H9 (cell line): ENCODE data around the gene NHERF1. TPM values are rescaled to one million over a fixed set of nuclear protein-coding genes. Genes with fewer than 3 reads are reported as not detected.
A peak's percentile ranks its signal among the peaks of the same experiment; 100 is the strongest.

Experiments used
- DNase-seq: peaks from one replicate; pipeline ENCODE4 v3.0.0-alpha.2; 2017
- H2AFZ ChIP-seq: one replicate; pipeline ENCODE4 v1.6.1; 2013; ENCODE audit warnings: mild to moderate bottlenecking, low read length, control low read depth, moderate library complexity
- H2AK5ac ChIP-seq: 2 replicates; pipeline ENCODE4 v1.6.1; 2013; ENCODE audit warnings: low read length, control low read depth, mixed read lengths; ENCODE audit not compliant: insufficient read length
- H2BK120ac ChIP-seq: one replicate; pipeline ENCODE4 v1.6.1; 2013; ENCODE audit warnings: low read depth, mild to moderate bottlenecking, low read length, control low read depth, inconsistent platforms; ENCODE audit not compliant: poor library complexity, severe bottlenecking
- H2BK12ac ChIP-seq: 2 replicates; pipeline ENCODE4 v1.6.1; 2013; ENCODE audit warnings: low read length, control low read depth, mixed read lengths, low read depth; ENCODE audit not compliant: insufficient read length
- H2BK15ac ChIP-seq: 2 replicates; pipeline ENCODE4 v1.6.1; 2013; ENCODE audit warnings: low read depth, low read length, control low read depth
- H2BK20ac ChIP-seq: one replicate; pipeline ENCODE4 v1.6.1; 2013; ENCODE audit warnings: low read depth, mild to moderate bottlenecking, low read length, control low read depth, inconsistent platforms; ENCODE audit not compliant: poor library complexity, severe bottlenecking
- H2BK5ac ChIP-seq: 2 replicates; pipeline ENCODE4 v1.6.1; 2013; ENCODE audit warnings: low read length, control low read depth, mixed read lengths; ENCODE audit not compliant: insufficient read length
- H3K14ac ChIP-seq: 2 replicates; pipeline ENCODE4 v1.6.1; 2013; ENCODE audit warnings: low read length, control low read depth; ENCODE audit not compliant: insufficient read depth
- H3K18ac ChIP-seq: 2 replicates; pipeline ENCODE4 v1.6.1; 2013; ENCODE audit warnings: low read depth, mild to moderate bottlenecking, mixed read lengths, low read length, control low read depth; ENCODE audit not compliant: insufficient read length
- H3K23ac ChIP-seq: 2 replicates; pipeline ENCODE4 v1.6.1; 2013; ENCODE audit warnings: low read length, control low read depth, mixed read lengths, low read depth; ENCODE audit not compliant: insufficient read length
- H3K23me2 ChIP-seq: 2 replicates; pipeline ENCODE4 v1.6.1; 2013; ENCODE audit warnings: low read depth, mild to moderate bottlenecking, mixed read lengths, low read length, control low read depth; ENCODE audit not compliant: insufficient read length, poor library complexity, severe bottlenecking
- H3K27ac ChIP-seq: 2 replicates; pipeline ENCODE4 v1.5.1; 2013; ENCODE audit warnings: low read length, control low read depth, mixed read lengths, low read depth; ENCODE audit not compliant: insufficient read length
- H3K27me3 ChIP-seq: 2 replicates; pipeline ENCODE4 v1.6.1; 2013; ENCODE audit warnings: low read length, control low read depth, inconsistent platforms; ENCODE audit not compliant: insufficient read depth
- H3K4ac ChIP-seq: 2 replicates; pipeline ENCODE4 v1.6.1; 2013; ENCODE audit warnings: low read depth, mild to moderate bottlenecking, control low read depth, inconsistent platforms, low read length, moderate library complexity
- H3K4me1 ChIP-seq: 2 replicates; pipeline ENCODE4 v1.6.1; 2013; ENCODE audit warnings: low read length, control low read depth, inconsistent platforms; ENCODE audit not compliant: insufficient read depth
- H3K4me2 ChIP-seq: 2 replicates; pipeline ENCODE4 v1.6.1; 2013; ENCODE audit warnings: low read length, control low read depth, mixed read lengths; ENCODE audit not compliant: insufficient read length, insufficient read depth
- H3K56ac ChIP-seq: 2 replicates; pipeline ENCODE4 v1.6.1; 2013; ENCODE audit warnings: low read depth, mild to moderate bottlenecking, mixed read lengths, low read length, control low read depth; ENCODE audit not compliant: insufficient read length
- H3K79me1 ChIP-seq: 2 replicates; pipeline ENCODE4 v1.6.1; 2013; ENCODE audit warnings: low read depth, mild to moderate bottlenecking, moderate library complexity, low read length, control low read depth, inconsistent platforms; ENCODE audit not compliant: insufficient read depth, poor library complexity, severe bottlenecking
- H3K79me2 ChIP-seq: 2 replicates; pipeline ENCODE4 v1.6.1; 2013; ENCODE audit warnings: low read length, control low read depth, inconsistent platforms; ENCODE audit not compliant: insufficient read depth
- H3K9ac ChIP-seq: 2 replicates; pipeline ENCODE4 v1.6.1; 2013; ENCODE audit warnings: low read length, control low read depth, mixed read lengths; ENCODE audit not compliant: insufficient read length; ENCODE audit errors: extremely low read depth
- H3K9me3 ChIP-seq: one replicate; pipeline ENCODE4 v1.6.1; 2013; ENCODE audit warnings: low read depth, low read length, inconsistent platforms; ENCODE audit not compliant: control insufficient read depth
- H3T11ph ChIP-seq: one replicate; pipeline ENCODE4 v1.6.1; 2013; ENCODE audit warnings: mild to moderate bottlenecking, low read length, control low read depth, inconsistent platforms
- H4K20me1 ChIP-seq: one replicate; pipeline ENCODE4 v1.6.1; 2013; ENCODE audit not compliant: control insufficient read depth, insufficient read length, insufficient read depth
- H4K5ac ChIP-seq: 2 replicates; pipeline ENCODE4 v1.6.1; 2013; ENCODE audit warnings: low read depth, mild to moderate bottlenecking, mixed read lengths, low read length, control low read depth; ENCODE audit not compliant: insufficient read length
- H4K8ac ChIP-seq: replicated peaks from 2 replicates; pipeline ENCODE4 v1.6.1; 2013; ENCODE audit warnings: low read length, control low read depth, mixed read lengths, low read depth; ENCODE audit not compliant: insufficient read length
- H4K91ac ChIP-seq: 2 replicates; pipeline ENCODE4 v1.6.1; 2013; ENCODE audit warnings: low read depth, mild to moderate bottlenecking, moderate library complexity, mixed read lengths, low read length, control low read depth; ENCODE audit not compliant: insufficient read length
- H3K27ac Mint-ChIP-seq, 3 experiments: 2 replicates in 2 of 3; 3 replicates in 1 of 3; pipeline ENCODE4 v1.8.0; 2020 to 2021; ENCODE audit warnings: mixed read lengths in 3 of 3, mild to moderate bottlenecking in 1 of 3, moderate library complexity in 1 of 3
- H3K27me3 Mint-ChIP-seq: 2 replicates; pipeline ENCODE4 v1.8.0; 2021; ENCODE audit warnings: low read depth, mild to moderate bottlenecking, moderate library complexity, mixed read lengths
- H3K36me3 Mint-ChIP-seq, 3 experiments: 2 replicates in 2 of 3; 3 replicates in 1 of 3; pipeline ENCODE4 v1.8.0; 2020 to 2021; ENCODE audit warnings: low read depth in 3 of 3, mixed read lengths in 3 of 3; ENCODE audit not compliant: insufficient read depth in 1 of 3
- H3K4me1 Mint-ChIP-seq, 2 experiments: 2 replicates each; pipeline ENCODE4 v1.8.0; 2020; ENCODE audit warnings: mixed read lengths in 2 of 2
- H3K4me3 Mint-ChIP-seq, 2 experiments: 2 replicates in 1 of 2; 3 replicates in 1 of 2; pipeline ENCODE4 v1.8.0; 2020 to 2021; ENCODE audit warnings: mild to moderate bottlenecking in 2 of 2, mixed read lengths in 2 of 2, moderate library complexity in 1 of 2
- H3K9me3 Mint-ChIP-seq, 2 experiments: 2 replicates in 1 of 2; 3 replicates in 1 of 2; pipeline ENCODE4 v1.8.0; 2020; ENCODE audit warnings: mild to moderate bottlenecking in 2 of 2, mixed read lengths in 2 of 2, moderate library complexity in 1 of 2
- CTCF ChIP-seq: fragments of 200-600 bp; sonication (generic); conservative IDR thresholded peaks from 3 replicates; pipeline ENCODE4 v1.8.0; 2021; ENCODE audit warnings: antibody characterized with exemption, mild to moderate bottlenecking
- WGBS: extraction: QIAGEN DNeasy Blood & Tissue Kit; methylation state at CpG from one replicate; pipeline ENCODE4 v1.1.7; 2013; ENCODE audit warnings: missing lambda C conversion rate, low lambda C conversion rate, mixed read lengths; ENCODE audit not compliant: insufficient read length; ENCODE audit errors: extremely low coverage; 5-methylcytosine and 5-hydroxymethylcytosine counted together
- total RNA-seq: library from RNA; stranded (reverse); gene quantifications from 2 replicates; pipeline ENCODE4 v1.2.1, GENCODE V29; 2021

The NHERF1 gene
- total RNA-seq, 1 experiment from 2014 or later, result 74.4 TPM

- no peak for TF ChIP-seq CTCF
- Histone ChIP-seq H3T11ph (no peak overlapping the region), H3K4ac (no peak overlapping the region), H3K27me3 (no peaks in the 10 kb centered on the region), H3K4me2 (no peak overlapping the region), H3K9me3 (no peaks in the 10 kb centered on the region), H3K18ac (no peak overlapping the region), H2BK5ac (no peak overlapping the region), H3K79me2 (no peaks in the 10 kb centered on the region), H3K9ac (no peak overlapping the region), H2BK12ac (no peak overlapping the region), H3K23ac (no peak overlapping the region), H3K14ac (no peak overlapping the region), H3K23me2 (peaks cover 5% of the 10 kb centered on the region), H3K4me1 (peaks cover 15% of the 10 kb centered on the region), H2BK20ac (no peak overlapping the region), H3K56ac (no peak overlapping the region), H2AFZ (no peak overlapping the region), H4K8ac (no peak overlapping the region), H4K20me1 (no peaks in the 10 kb centered on the region), H4K91ac (no peak overlapping the region), H3K27ac (no peak overlapping the region), H4K5ac (no peak overlapping the region), H2BK120ac (no peak overlapping the region), H2AK5ac (no peak overlapping the region), H2BK15ac (no peak overlapping the region), H3K79me1 (no peaks in the 10 kb centered on the region)
- Mint-ChIP-seq H3K4me3 (peak overlapping the region in 1 of 2 experiments; percentile 71; a peak in 2 of 5 replicates), H3K36me3 (no peaks in the 10 kb centered on the region), H3K27me3 (peaks cover 14% of the 10 kb centered on the region), H3K4me1 (peaks cover 29 to 30% of the 10 kb centered on the region in 2 experiments), H3K27ac (no peak overlapping the region), H3K9me3 (no peaks in the 10 kb centered on the region; a peak in 1 of 5 replicates)
- no peak for DNase-seq
- no CpG with 5 or more reads among the region's 2 CpGs for WGBS
Measured at GRCh38 chr17:74744349-74744713, 4.1 kb upstream of the NHERF1 start.
